K562 (cell line): ENCODE results near the gene LBHD2. TPM values are rescaled to one million over a fixed set of nuclear protein-coding genes. Genes with fewer than 3 reads are reported as not detected.
A peak's percentile ranks its signal among the peaks of the same experiment; 100 is the strongest.

Source experiments
- CBFA2T2 ChIP-seq: fragments of 450-650 bp; conservative IDR thresholded peaks from 2 replicates; pipeline ENCODE4 v1.6.1; 2017; ENCODE audit warnings: mild to moderate bottlenecking
- CXXC5 ChIP-seq: fragments of 250-450 bp; sonication (Bioruptor Pico); IDR thresholded peaks from 2 replicates; pipeline ENCODE4 v1.8.0; 2022; ENCODE audit warnings: inconsistent platforms, mild to moderate bottlenecking, moderate library complexity
- DDX20 ChIP-seq: fragments of 450-650 bp; IDR thresholded peaks from 2 replicates; pipeline ENCODE4 v1.6.1; 2016; ENCODE audit warnings: missing genetic modification characterization, low read depth, mild to moderate bottlenecking, missing compliant biosample characterization, moderate library complexity
- GTF2E2 ChIP-seq: fragments of 200-800 bp; sonication (Bioruptor generic); IDR thresholded peaks from 2 replicates; pipeline ENCODE4 v1.6.1; 2016; ENCODE audit warnings: missing genetic modification characterization, missing compliant biosample characterization
- HMGN3 ChIP-seq: IDR thresholded peaks from 2 replicates; pipeline ENCODE4 v1.6.1; 2011; ENCODE audit warnings: borderline replicate concordance, low read depth, mild to moderate bottlenecking, mixed read lengths, low read length; ENCODE audit not compliant: insufficient read length; ENCODE audit errors: extremely low read depth
- HNRNPUL1 ChIP-seq: fragments of 200-400 bp; formaldehyde crosslinking; IDR thresholded peaks from 2 replicates; pipeline ENCODE4 v1.6.1; 2017; ENCODE audit warnings: low read length
- POLR3A ChIP-seq: IDR thresholded peaks from 2 replicates; pipeline ENCODE4 v1.6.1; 2011; ENCODE audit warnings: borderline replicate concordance, mild to moderate bottlenecking, moderate library complexity; ENCODE audit not compliant: insufficient read length, insufficient read depth; ENCODE audit errors: extremely low read depth
- RREB1 ChIP-seq: fragments of 250-450 bp; sonication (Bioruptor Pico); IDR thresholded peaks from 2 replicates; pipeline ENCODE4 v1.4.0; 2020
- TCF7L2 ChIP-seq: fragments of 150-350 bp; IDR thresholded peaks from 2 replicates; pipeline ENCODE4 v1.6.1; 2016; ENCODE audit warnings: low read depth, mild to moderate bottlenecking, low read length, moderate library complexity
- TRIM28 ChIP-seq: fragments of 450-650 bp; IDR thresholded peaks from 2 replicates; pipeline ENCODE4 v1.6.1; 2017
- WHSC1 ChIP-seq: IDR thresholded peaks from one replicate; pipeline ENCODE4 v1.6.1; 2012; ENCODE audit warnings: low read length, control low read depth, inconsistent platforms
- XRCC5 ChIP-seq: fragments of 200-400 bp; formaldehyde crosslinking; IDR thresholded peaks from 2 replicates; pipeline ENCODE4 v1.6.1; 2017; ENCODE audit warnings: low read depth, mild to moderate bottlenecking, low read length
- ZNF263 ChIP-seq: sonication (generic); formaldehyde crosslinking; IDR thresholded peaks from 2 replicates; pipeline ENCODE4 v1.8.0; 2022; ENCODE audit warnings: mild to moderate bottlenecking, missing genetic modification reagents, borderline replicate concordance
- polyA plus RNA-seq, 8 experiments: library from polyadenylated mRNA; depleted of rRNA in 4 of 8; stranded (reverse) in 5 of 8; unstranded in 3 of 8; fragments of >200 nt; fragmentation: Nextera tagmentation in 2 of 8; fragmentation: Illumina TruSeq in 1 of 8; extraction: Ambion mirVana in 2 of 8; extraction: Trizol in 1 of 8; gene quantifications; 2 replicates each; pipeline versions ENCODE4 v1.2.1 to v1.2.3, GENCODE V29; 2011 to 2014; ENCODE audit warnings: inconsistent platforms in 1 of 8, missing spikeins in 1 of 8
- total RNA-seq, 7 experiments: library from RNA; depleted of rRNA in 6 of 7; stranded (reverse); fragments of >200 nt in 6 of 7; fragmentation: Illumina TruSeq in 2 of 7; extraction: Trizol in 2 of 7; gene quantifications; 2 replicates each; pipeline versions ENCODE4 v1.2.1 to v1.2.3, GENCODE V29; 2011 to 2021; ENCODE audit warnings: low replicate concordance in 1 of 7
- TF ChIP-seq, protein P1 (sequence below): fragments of 250-450 bp; sonication (Bioruptor Pico); IDR thresholded peaks from 2 replicates; pipeline ENCODE4 v1.4.0; 2020; ENCODE audit warnings: mild to moderate bottlenecking, moderate library complexity, borderline replicate concordance
- TF ChIP-seq, protein P2 (sequence below): sonication (generic); formaldehyde crosslinking; IDR thresholded peaks from 2 replicates; pipeline ENCODE4 v1.8.1; 2023; ENCODE audit warnings: mild to moderate bottlenecking, missing genetic modification reagents
- TF ChIP-seq, protein P3 (sequence below): fragments of 450-650 bp; formaldehyde crosslinking; IDR thresholded peaks from 2 replicates; pipeline ENCODE4 v1.4.0; 2022; ENCODE audit warnings: missing genetic modification characterization

Gene LBHD2
- total and polyA plus RNA-seq, 9 of the 15 experiments (the other 6 are each of a cell fraction or from before 2014, with no cell fraction given), result not detected

GRCh38 chr14:103107941-103108748, 24.1 kb downstream of the LBHD2 start (continued):
- TF ChIP-seq GTF2E2 (tag) (no peak), ZNF263 (CRISPR knock-in tag) (no peak), XRCC5 (no peak), HNRNPUL1 (no peak), DDX20 (tag) (no peak), WHSC1 (no peak), RREB1 (CRISPR knock-in tag) (no peak), TCF7L2 (no peak), CXXC5 (CRISPR knock-in tag) (peak; percentile 58), CBFA2T2 (no peak), HMGN3 (peak; percentile 52), TRIM28 (no peak), POLR3A (no peak)
- TF ChIP-seq, protein P1, sequence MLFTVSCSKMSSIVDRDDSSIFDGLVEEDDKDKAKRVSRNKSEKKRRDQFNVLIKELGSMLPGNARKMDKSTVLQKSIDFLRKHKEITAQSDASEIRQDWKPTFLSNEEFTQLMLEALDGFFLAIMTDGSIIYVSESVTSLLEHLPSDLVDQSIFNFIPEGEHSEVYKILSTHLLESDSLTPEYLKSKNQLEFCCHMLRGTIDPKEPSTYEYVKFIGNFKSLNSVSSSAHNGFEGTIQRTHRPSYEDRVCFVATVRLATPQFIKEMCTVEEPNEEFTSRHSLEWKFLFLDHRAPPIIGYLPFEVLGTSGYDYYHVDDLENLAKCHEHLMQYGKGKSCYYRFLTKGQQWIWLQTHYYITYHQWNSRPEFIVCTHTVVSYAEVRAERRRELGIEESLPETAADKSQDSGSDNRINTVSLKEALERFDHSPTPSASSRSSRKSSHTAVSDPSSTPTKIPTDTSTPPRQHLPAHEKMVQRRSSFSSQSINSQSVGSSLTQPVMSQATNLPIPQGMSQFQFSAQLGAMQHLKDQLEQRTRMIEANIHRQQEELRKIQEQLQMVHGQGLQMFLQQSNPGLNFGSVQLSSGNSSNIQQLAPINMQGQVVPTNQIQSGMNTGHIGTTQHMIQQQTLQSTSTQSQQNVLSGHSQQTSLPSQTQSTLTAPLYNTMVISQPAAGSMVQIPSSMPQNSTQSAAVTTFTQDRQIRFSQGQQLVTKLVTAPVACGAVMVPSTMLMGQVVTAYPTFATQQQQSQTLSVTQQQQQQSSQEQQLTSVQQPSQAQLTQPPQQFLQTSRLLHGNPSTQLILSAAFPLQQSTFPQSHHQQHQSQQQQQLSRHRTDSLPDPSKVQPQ (CRISPR knock-in tag), result no peak
- TF ChIP-seq, protein P2, sequence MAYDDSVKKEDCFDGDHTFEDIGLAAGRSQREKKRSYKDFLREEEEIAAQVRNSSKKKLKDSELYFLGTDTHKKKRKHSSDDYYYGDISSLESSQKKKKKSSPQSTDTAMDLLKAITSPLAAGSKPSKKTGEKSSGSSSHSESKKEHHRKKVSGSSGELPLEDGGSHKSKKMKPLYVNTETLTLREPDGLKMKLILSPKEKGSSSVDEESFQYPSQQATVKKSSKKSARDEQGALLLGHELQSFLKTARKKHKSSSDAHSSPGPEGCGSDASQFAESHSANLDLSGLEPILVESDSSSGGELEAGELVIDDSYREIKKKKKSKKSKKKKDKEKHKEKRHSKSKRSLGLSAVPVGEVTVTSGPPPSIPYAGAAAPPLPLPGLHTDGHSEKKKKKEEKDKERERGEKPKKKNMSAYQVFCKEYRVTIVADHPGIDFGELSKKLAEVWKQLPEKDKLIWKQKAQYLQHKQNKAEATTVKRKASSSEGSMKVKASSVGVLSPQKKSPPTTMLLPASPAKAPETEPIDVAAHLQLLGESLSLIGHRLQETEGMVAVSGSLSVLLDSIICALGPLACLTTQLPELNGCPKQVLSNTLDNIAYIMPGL (CRISPR knock-in tag), result no peak
- TF ChIP-seq, protein P3, sequence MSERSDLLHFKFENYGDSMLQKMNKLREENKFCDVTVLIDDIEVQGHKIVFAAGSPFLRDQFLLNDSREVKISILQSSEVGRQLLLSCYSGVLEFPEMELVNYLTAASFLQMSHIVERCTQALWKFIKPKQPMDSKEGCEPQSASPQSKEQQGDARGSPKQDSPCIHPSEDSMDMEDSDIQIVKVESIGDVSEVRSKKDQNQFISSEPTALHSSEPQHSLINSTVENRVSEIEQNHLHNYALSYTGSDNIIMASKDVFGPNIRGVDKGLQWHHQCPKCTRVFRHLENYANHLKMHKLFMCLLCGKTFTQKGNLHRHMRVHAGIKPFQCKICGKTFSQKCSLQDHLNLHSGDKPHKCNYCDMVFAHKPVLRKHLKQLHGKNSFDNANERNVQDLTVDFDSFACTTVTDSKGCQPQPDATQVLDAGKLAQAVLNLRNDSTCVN (CRISPR knock-in tag), result no peak
